Measurements from ENCODE around the gene SLC2A5. TPM values are rescaled to one million over a fixed set of nuclear protein-coding genes. Genes with fewer than 3 reads are reported as not detected.
A peak's percentile ranks its signal among the peaks of the same experiment; 100 is the strongest.

The SLC2A5 gene, protein sequence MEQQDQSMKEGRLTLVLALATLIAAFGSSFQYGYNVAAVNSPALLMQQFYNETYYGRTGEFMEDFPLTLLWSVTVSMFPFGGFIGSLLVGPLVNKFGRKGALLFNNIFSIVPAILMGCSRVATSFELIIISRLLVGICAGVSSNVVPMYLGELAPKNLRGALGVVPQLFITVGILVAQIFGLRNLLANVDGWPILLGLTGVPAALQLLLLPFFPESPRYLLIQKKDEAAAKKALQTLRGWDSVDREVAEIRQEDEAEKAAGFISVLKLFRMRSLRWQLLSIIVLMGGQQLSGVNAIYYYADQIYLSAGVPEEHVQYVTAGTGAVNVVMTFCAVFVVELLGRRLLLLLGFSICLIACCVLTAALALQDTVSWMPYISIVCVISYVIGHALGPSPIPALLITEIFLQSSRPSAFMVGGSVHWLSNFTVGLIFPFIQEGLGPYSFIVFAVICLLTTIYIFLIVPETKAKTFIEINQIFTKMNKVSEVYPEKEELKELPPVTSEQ
- 0.03 TPM in 1 of 2 replicates, not detected in the other for total RNA-seq (2014; rRNA removed; shearing (Covaris generic))

- no peaks in the 10 kb centered on the region for H3K36me3 ChIP-seq (replicated peaks; ENCODE audit: control insufficient read depth, insufficient read depth, low read length)
- H3K4me3 ChIP-seq (ENCODE audit: insufficient read depth, low read depth, low read length) = no peak within 1 kb of the TSS
- no peaks in the 10 kb centered on the region for H3K27me3 ChIP-seq (ENCODE audit: control insufficient read depth, insufficient read depth, low read length)
- peak; percentile 46 for DNase-seq
These were observed at the start of gene SLC2A5 for GRCh38 chr1:9069326-9070100. Gene SLC2A5, minus strand, starts transcription at chr1:9069635. Its CDS starts 99 bp downstream, at chr1:9069536.

DNA sequence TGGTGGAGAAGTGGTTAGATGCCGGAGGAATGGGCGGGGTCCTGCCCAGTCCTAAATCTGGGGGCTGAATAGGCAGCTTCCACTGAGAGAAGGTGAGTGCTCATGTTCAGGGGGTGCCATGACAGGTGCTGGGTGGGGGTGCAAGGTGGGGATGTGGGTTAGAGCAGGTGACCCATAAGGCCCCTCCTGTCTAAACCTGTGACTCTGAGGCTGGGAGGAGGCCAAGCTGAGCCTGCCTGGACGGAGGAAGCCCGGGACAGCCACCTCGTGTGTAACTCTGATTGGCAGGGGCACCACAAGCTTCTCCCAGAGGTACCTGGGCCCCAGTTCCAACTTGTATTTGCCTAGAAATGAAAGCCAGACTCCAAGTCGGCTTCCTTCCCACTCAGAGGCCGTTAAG is 48.8 kb upstream of the SLC2A5 start:
- Histone ChIP-seq H3K27me3 (ENCODE audit: control insufficient read depth, insufficient read depth, low read length) (no peaks in the 10 kb centered on the region), H3K36me3 (replicated peaks; ENCODE audit: control insufficient read depth, insufficient read depth, low read length) (no peaks in the 10 kb centered on the region), H3K4me3 (ENCODE audit: insufficient read depth, low read depth, low read length) (no peak overlapping the region)
- no peak for DNase-seq

DNA sequence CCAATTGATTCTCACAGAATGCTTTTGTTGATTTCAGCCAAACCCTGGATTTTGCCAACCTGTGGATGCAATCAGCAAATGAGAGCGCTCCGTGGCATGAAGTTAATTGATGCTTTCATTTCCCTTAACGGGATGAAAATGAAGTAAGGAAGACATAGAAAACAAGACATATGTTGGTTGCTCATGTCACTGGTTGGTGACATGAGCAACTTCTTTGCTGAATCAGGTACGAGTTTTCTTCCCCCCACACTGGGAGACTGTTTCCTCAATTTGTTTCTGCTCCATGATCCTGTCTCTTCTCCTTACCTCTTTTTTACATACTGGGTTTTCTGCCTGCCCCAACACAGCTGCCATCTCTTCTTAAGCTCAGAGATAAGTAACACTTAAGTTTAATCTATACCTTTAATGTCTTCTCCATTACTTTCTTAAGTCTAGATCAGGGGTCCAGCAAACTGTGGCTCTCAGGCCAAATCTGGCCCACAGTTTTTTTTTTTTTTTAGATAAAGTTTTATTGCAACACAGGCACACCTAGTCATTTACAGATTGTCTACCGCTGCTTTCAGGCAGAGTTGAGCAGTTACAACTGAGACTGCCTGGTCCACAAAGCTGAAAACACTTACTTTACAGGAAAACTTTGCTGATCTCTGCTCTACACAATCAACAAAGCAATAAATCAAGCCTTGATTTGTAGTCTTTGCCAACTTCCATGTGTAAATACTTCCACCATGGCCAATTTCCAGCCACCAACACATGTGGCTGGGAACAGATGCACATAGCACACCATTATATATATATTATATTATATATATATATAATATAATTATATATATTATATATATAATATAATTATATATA is 46.1 kb upstream of the SLC2A5 start:
- DNase-seq = no peak
- no peaks in the 10 kb centered on the region for H3K36me3 ChIP-seq (replicated peaks; ENCODE audit: control insufficient read depth, insufficient read depth, low read length)
- H3K4me3 ChIP-seq (ENCODE audit: insufficient read depth, low read depth, low read length) = no peak overlapping the region
- H3K27me3 ChIP-seq (ENCODE audit: control insufficient read depth, insufficient read depth, low read length) = no peaks in the 10 kb centered on the region

- no peaks in the 10 kb centered on the region for H3K36me3 ChIP-seq (replicated peaks; ENCODE audit: control insufficient read depth, insufficient read depth, low read length)
- H3K4me3 ChIP-seq (ENCODE audit: insufficient read depth, low read depth, low read length) = no peak overlapping the region
- no peaks in the 10 kb centered on the region for H3K27me3 ChIP-seq (ENCODE audit: control insufficient read depth, insufficient read depth, low read length)
- no peak for DNase-seq
These were observed 43.8 kb upstream of the SLC2A5 start for GRCh38 chr1:9112961-9113880.

DNA sequence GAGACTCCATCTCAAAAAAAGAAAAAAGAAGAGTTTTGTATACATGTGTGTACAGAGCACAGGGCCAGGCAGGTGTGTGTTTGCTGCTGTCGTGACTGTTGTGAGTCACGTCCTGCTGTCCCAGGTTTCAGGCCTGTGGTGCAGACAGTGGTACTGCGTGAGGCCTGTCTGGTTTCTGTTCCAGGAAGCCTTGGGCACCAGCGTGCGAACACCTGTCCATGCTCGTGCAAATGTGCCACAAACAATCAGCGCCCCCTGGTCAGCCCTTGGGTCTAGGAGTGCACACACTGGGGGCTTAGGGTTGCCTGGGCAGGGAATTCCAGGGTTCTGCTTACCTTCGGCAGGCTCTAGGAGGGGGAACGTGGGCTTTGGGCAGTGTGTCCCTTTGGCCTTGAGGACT is 42.5 kb upstream of the SLC2A5 start:
- Histone ChIP-seq H3K27me3 (ENCODE audit: control insufficient read depth, insufficient read depth, low read length) (no peaks in the 10 kb centered on the region), H3K36me3 (replicated peaks; ENCODE audit: control insufficient read depth, insufficient read depth, low read length) (no peaks in the 10 kb centered on the region; the same call in 1 of the 2 replicates), H3K4me3 (ENCODE audit: insufficient read depth, low read depth, low read length) (no peak overlapping the region)
- no peak for DNase-seq

- DNase-seq = no peak
- Histone ChIP-seq H3K27me3 (ENCODE audit: control insufficient read depth, insufficient read depth, low read length) (no peaks in the 10 kb centered on the region), H3K36me3 (replicated peaks; ENCODE audit: control insufficient read depth, insufficient read depth, low read length) (no peaks in the 10 kb centered on the region; the same call in 1 of the 2 replicates), H3K4me3 (ENCODE audit: insufficient read depth, low read depth, low read length) (no peak overlapping the region)
These were observed 41.9 kb upstream of the SLC2A5 start for GRCh38 chr1:9111357-9111691.

DNA sequence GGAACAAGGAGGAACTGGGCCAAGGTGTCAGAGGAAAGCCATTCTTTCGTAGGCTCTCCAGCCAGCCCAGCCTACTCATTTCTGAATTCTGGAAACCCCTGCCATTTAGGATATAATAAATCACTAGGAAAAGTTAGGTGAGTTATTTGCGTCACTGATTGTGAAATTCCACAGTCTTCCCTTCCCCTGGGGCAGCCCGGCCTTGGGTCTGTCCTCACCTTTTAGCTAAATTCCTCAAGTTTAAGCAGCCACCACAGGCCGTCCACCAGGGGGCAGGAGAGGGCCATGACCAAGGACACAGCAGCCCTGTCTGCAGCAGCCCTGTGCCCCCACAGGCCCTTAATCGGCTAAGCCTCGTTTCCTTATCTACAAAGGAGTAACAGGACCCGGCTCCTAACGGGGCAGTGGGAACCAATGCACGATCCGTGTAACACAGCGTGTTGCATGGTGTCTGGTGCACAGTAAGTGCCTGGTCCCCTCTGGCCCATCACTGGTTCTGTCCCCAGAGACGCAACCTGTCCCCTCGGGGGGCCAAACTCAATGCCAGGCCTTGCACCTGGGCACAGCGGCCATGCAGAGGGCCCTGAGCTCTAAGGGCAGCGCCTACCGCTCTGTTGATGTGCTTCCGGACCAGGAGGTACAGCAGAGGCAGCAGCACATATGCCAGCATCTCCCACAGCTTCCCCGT is 41.4 kb upstream of the SLC2A5 start:
- Histone ChIP-seq H3K36me3 (replicated peaks; ENCODE audit: control insufficient read depth, insufficient read depth, low read length) (no peaks in the 10 kb centered on the region; the same call in 1 of the 2 replicates), H3K27me3 (ENCODE audit: control insufficient read depth, insufficient read depth, low read length) (no peaks in the 10 kb centered on the region), H3K4me3 (ENCODE audit: insufficient read depth, low read depth, low read length) (no peak overlapping the region)
- peak; percentile 87 for DNase-seq

DNA sequence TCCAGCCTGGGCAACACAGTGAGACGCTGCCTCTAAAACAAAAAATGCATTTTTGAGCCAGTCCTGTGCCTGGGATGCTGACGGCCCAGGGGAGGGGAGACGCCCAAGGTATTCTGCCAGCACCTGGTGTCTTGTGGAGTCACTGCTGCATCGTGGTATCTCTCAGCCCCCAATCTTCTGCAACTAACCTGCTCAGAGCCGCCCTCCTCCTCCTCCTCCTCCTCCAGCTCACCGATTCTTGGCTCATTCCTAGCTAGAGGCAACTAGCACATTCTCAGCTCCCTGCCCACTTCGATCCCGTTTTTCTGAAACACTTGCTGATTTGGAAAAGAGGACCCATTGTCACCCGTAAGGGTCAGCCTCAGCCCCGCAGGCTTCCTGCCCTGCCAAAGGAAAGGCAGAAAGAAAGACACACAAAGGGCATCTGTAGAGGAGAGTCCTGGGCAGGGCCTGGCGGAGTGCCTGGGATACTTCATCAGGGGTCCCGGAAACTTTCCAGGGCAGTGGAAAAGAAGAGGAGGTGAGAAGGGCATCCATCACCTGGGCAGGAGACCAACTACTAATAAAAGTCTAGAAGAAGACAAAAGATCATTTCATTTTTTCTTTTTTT is 38.7 kb upstream of the SLC2A5 start:
- Histone ChIP-seq H3K4me3 (ENCODE audit: insufficient read depth, low read depth, low read length) (no peak overlapping the region), H3K36me3 (replicated peaks; ENCODE audit: control insufficient read depth, insufficient read depth, low read length) (no peaks in the 10 kb centered on the region; the same call in 1 of the 2 replicates)
- DNase-seq = no peak

DNA sequence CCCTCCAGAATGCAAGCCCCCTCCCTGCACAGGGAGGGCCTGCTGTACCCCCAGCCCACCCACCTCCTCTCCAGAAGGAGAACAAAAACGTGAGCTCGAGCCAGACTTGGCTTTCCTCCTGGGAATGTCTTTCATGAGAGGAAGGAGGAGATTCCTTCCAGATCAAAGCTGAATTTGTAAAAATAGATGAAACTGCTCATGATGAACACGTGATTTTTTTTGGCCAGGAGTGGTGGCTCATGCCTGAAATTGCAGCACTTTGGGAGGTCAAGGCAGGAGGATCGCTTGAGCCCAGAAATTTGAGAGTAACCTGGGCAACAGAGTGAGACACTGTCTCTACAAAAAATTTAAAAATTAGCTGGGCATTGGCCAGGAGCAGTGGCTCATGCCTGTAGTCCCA is 37.7 kb upstream of the SLC2A5 start:
- no peak for DNase-seq
- no peak overlapping the region for H3K4me3 ChIP-seq (ENCODE audit: insufficient read depth, low read depth, low read length)
- H3K27me3 ChIP-seq (ENCODE audit: control insufficient read depth, insufficient read depth, low read length) = no peaks in the 10 kb centered on the region
- no peaks in the 10 kb centered on the region; the same call in 1 of the 2 replicates for H3K36me3 ChIP-seq (replicated peaks; ENCODE audit: control insufficient read depth, insufficient read depth, low read length)

More for the DNA sequence above, 38.7 kb upstream of the SLC2A5 start:
- H3K27me3 ChIP-seq (ENCODE audit: control insufficient read depth, insufficient read depth, low read length) = no peaks in the 10 kb centered on the region

DNA sequence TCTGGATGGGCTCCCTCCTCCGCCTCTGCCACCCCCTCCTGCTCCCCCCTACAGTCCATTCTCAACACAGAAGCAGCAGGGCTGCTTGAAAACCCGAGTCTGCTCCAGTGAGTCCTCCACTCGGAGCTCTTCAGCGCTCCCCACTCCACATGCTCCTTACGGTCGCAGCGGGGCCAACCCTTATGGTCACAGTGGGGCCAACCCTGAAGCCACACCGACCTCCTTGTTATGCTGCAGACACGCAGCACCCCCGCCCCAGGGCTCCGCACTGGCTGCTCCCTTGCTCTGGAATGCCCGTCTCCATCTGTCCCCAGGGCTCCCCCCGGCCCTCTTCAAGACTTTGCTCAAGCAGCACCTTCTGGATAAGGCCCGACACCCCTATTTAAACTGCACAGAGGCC is 36.9 kb upstream of the SLC2A5 start:
- DNase-seq = no peak
- Histone ChIP-seq H3K27me3 (ENCODE audit: control insufficient read depth, insufficient read depth, low read length) (no peaks in the 10 kb centered on the region), H3K4me3 (ENCODE audit: insufficient read depth, low read depth, low read length) (no peak overlapping the region), H3K36me3 (replicated peaks; ENCODE audit: control insufficient read depth, insufficient read depth, low read length) (no peaks in the 10 kb centered on the region; the same call in 1 of the 2 replicates)

DNA sequence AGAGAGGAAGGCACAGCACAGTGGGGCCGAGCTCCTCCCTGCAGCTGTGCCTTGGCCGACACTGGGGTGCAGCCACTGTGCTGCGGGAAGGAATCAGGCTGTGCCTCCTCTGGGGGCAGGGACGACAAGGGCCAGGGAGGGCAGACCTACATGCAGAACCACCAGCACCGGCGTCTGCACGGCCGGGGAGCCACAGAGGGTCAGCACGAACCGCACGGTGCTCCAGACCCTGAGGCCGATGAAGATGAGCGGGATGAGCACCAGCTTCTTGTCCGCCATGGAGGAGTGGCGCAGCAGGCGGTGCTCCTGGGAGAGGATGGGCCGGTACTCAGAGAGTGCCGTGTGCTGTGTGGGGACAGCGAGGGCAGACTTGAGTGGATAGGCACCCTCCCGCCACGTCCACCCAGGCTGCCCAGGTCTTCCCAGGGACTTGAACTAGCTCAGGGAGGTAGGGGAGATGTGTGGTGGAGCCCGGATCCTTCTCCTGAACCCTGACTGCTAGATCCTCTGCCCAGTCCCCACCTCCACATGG is 36.0 kb upstream of the SLC2A5 start:
- Histone ChIP-seq H3K27me3 (ENCODE audit: control insufficient read depth, insufficient read depth, low read length) (no peaks in the 10 kb centered on the region), H3K36me3 (replicated peaks; ENCODE audit: control insufficient read depth, insufficient read depth, low read length) (no peaks in the 10 kb centered on the region; the same call in 1 of the 2 replicates), H3K4me3 (ENCODE audit: insufficient read depth, low read depth, low read length) (no peak overlapping the region)
- DNase-seq = no peak

DNA sequence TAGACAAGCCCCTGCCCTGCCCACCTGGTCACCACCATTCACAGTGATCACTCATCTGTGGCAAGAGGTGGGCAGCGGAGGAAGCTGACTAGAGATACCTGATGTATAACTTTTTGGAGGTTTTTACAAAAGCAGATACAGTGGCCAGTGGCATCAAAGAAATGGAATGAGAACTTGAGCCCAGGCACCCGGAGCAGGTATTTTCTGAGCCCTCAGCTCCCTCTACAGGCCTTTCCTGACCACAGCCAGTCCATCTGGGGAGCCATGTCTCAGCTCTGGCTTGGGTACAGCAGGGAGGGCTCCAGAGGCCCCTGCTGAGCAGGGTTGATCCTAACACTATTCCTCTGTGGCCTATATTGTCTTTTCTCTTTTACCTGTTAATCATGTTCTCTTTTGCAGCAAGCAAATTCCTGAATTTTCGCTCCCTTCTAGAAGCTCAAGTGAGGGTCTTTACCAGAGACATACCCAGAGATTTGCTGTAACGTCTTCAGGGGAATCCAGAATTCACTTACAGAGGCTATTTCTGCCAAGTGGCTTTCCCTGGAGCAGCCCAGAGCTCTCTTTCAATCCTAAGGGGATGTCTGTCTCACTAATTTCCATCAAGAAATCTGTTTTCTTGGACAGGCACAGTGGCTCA is 32.2 kb upstream of the SLC2A5 start:
- H3K27me3 ChIP-seq (ENCODE audit: control insufficient read depth, insufficient read depth, low read length) = no peaks in the 10 kb centered on the region
- peak; percentile 79 for DNase-seq

More for the DNA sequence above, 32.2 kb upstream of the SLC2A5 start:
- H3K4me3 ChIP-seq (ENCODE audit: insufficient read depth, low read depth, low read length) = no peak overlapping the region
- no peaks in the 10 kb centered on the region for H3K36me3 ChIP-seq (replicated peaks; ENCODE audit: control insufficient read depth, insufficient read depth, low read length)
